ENCODE data around the gene ADA. TPM values are rescaled to one million over a fixed set of nuclear protein-coding genes. Genes with fewer than 3 reads are reported as not detected.

The ADA gene
- total RNA-seq, 2 experiments from 2014 or later = 67.0 to 142 TPM

DNA sequence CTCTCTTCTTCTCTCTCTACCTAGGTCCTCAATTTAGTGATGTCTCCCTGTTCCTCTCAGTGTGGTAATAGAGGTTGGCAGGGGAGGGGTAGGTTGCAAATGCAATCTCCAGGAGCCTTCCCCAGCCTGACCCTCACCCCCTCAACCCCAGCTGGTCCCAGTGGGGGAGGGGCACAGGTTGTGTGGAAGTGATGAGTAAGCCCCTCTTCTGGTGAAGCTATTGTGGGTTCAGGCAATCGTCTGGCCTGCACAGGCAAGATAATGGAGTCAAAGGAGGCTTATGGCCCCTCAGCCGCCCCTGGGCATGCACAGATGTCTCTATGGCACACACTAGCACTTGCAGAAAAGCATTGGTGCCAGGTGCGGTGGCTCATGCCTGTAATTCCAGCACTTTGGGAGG lies 10.8 kb upstream of the ADA start:
- no peak for DNase-seq (ENCODE audit: low spot score)
- CTCF ChIA-PET (ENCODE audit: unreplicated experiment) = no interaction called here
- intact Hi-C loops (cut with micrococcal nuclease; ENCODE audit: unreplicated experiment) = no loop called here

GRCh38 chr20:44660581-44660980 lies 9.1 kb upstream of the ADA start:
- no TSS peak for BruUV-seq (replicated peaks)
- H3K9me3 ChIP-seq (ENCODE audit: low read length) = no peaks in the 10 kb centered on the region
- no peaks in the 10 kb centered on the region for H3K36me3 ChIP-seq (ENCODE audit: insufficient read depth, low read length)
- H3K4me3 ChIP-seq (ENCODE audit: low read depth, low read length, poor library complexity, severe bottlenecking) = no peak overlapping the region
- H3K4me1 ChIP-seq (ENCODE audit: insufficient read depth, low read length, poor library complexity, severe bottlenecking) = peaks cover 10% of the 10 kb centered on the region
- no peaks in the 10 kb centered on the region for H3K79me2 ChIP-seq (ENCODE audit: insufficient read depth, low read depth, low read length)
- intact Hi-C loops (cut with micrococcal nuclease; ENCODE audit: unreplicated experiment) = no loop called here
- no peak for DNase-seq (ENCODE audit: low spot score)
- no peak overlapping the region for H3K4me2 ChIP-seq (ENCODE audit: low read length)
- no peak overlapping the region for H2AFZ ChIP-seq (ENCODE audit: low read length)
- ChIA-PET POLR2A (no interaction called here), CTCF (ENCODE audit: unreplicated experiment) (no interaction called here)
- no peaks in the 10 kb centered on the region for H4K20me1 ChIP-seq (ENCODE audit: insufficient read depth, low read length)
- TF ChIP-seq EZH2phosphoT487 (IDR thresholded peaks at IDR 0.05; ENCODE audit: borderline replicate concordance, low read depth, low read length) (no peak), CTCF (conservative IDR thresholded peaks at IDR 0.05; ENCODE audit: low read length) (no peak)
- H3K9me2 ChIP-seq (ENCODE audit: insufficient read depth, low read length) = no peaks in the 10 kb centered on the region
- no peak overlapping the region for H3K27ac ChIP-seq (ENCODE audit: low read depth, low read length, poor library complexity, severe bottlenecking)

More for the DNA sequence above, 10.8 kb upstream of the ADA start:
- no TSS peak for BruUV-seq (replicated peaks)
- Histone ChIP-seq H3K9me2 (ENCODE audit: insufficient read depth, low read length) (no peaks in the 10 kb centered on the region), H3K9me3 (ENCODE audit: low read length) (no peaks in the 10 kb centered on the region), H2AFZ (ENCODE audit: low read length) (no peak overlapping the region), H3K79me2 (ENCODE audit: insufficient read depth, low read depth, low read length) (no peaks in the 10 kb centered on the region), H3K4me3 (ENCODE audit: low read depth, low read length, poor library complexity, severe bottlenecking) (no peak overlapping the region), H4K20me1 (ENCODE audit: insufficient read depth, low read length) (no peaks in the 10 kb centered on the region), H3K4me1 (ENCODE audit: insufficient read depth, low read length, poor library complexity, severe bottlenecking) (peaks cover 3% of the 10 kb centered on the region), H3K27ac (ENCODE audit: low read depth, low read length, poor library complexity, severe bottlenecking) (no peak overlapping the region), H3K4me2 (ENCODE audit: low read length) (no peak overlapping the region), H3K36me3 (ENCODE audit: insufficient read depth, low read length) (no peaks in the 10 kb centered on the region)
- POLR2A ChIA-PET = interaction anchor here (1.2 kb wide), 1 partner anchor 124 kb away, joined by 3 read pairs; no protein-coding TSS in a partner anchor
- TF ChIP-seq CTCF (conservative IDR thresholded peaks at IDR 0.05; ENCODE audit: low read length) (no peak), EZH2phosphoT487 (IDR thresholded peaks at IDR 0.05; ENCODE audit: borderline replicate concordance, low read depth, low read length) (no peak)

GRCh38 chr20:44659931-44660330 lies 8.4 kb upstream of the ADA start:
- no peaks in the 10 kb centered on the region for H4K20me1 ChIP-seq (ENCODE audit: insufficient read depth, low read length)
- intact Hi-C loops (cut with micrococcal nuclease; ENCODE audit: unreplicated experiment) = no loop called here
- no peak for TF ChIP-seq CTCF (conservative IDR thresholded peaks at IDR 0.05; ENCODE audit: low read length)
- no peak for TF ChIP-seq EZH2phosphoT487 (IDR thresholded peaks at IDR 0.05; ENCODE audit: borderline replicate concordance, low read depth, low read length)
- H3K4me3 ChIP-seq (ENCODE audit: low read depth, low read length, poor library complexity, severe bottlenecking) = no peak overlapping the region
- H3K4me2 ChIP-seq (ENCODE audit: low read length) = no peak overlapping the region
- ChIA-PET POLR2A (no interaction called here), CTCF (ENCODE audit: unreplicated experiment) (no interaction called here)
- no peaks in the 10 kb centered on the region for H3K79me2 ChIP-seq (ENCODE audit: insufficient read depth, low read depth, low read length)
- H2AFZ ChIP-seq (ENCODE audit: low read length) = no peak overlapping the region
- H3K27ac ChIP-seq (ENCODE audit: low read depth, low read length, poor library complexity, severe bottlenecking) = no peak overlapping the region
- no peak for DNase-seq (ENCODE audit: low spot score)
- H3K4me1 ChIP-seq (ENCODE audit: insufficient read depth, low read length, poor library complexity, severe bottlenecking) = peaks cover 10% of the 10 kb centered on the region
- no peaks in the 10 kb centered on the region for H3K9me3 ChIP-seq (ENCODE audit: low read length)
- no peaks in the 10 kb centered on the region for H3K36me3 ChIP-seq (ENCODE audit: insufficient read depth, low read length)
- no TSS peak for BruUV-seq (replicated peaks)
- no peaks in the 10 kb centered on the region for H3K9me2 ChIP-seq (ENCODE audit: insufficient read depth, low read length)

All from OCI-LY7 (cell line).